H1 (cell line): ENCODE results near the gene E2F1. TPM values are rescaled to one million over a fixed set of nuclear protein-coding genes. Genes with fewer than 3 reads are reported as not detected.

ENCODE experiments used
- ATF2 ChIP-seq: IDR thresholded peaks from 2 replicates; pipeline ENCODE4 v1.6.1; 2012; ENCODE audit warnings: low read length, inconsistent platforms
- EGR1 ChIP-seq: IDR thresholded peaks from 2 replicates; pipeline ENCODE4 v1.6.1; 2011; ENCODE audit warnings: low read depth, low read length, borderline replicate concordance
- polyA plus RNA-seq, 7 experiments: library from polyadenylated mRNA; depleted of rRNA in 3 of 7; stranded (reverse) in 5 of 7; unstranded in 2 of 7; fragments of >200 nt in 5 of 7; fragments of 200-250 nt in 2 of 7; gene quantifications; 1 replicate in 5 of 7; 2 replicates in 1 of 7; 4 replicates in 1 of 7; pipeline versions ENCODE4 v1.2.1 to v1.2.3, GENCODE V29; 2011 to 2013; ENCODE audit warnings: missing spikeins in 2 of 7, mixed read lengths in 2 of 7
- total RNA-seq: library from RNA; stranded (reverse); fragmentation: NEBNext Ultra II Directional; extraction: Animal tissue kit (Norgen Biotek cat#: 25700); gene quantifications from 2 replicates; pipeline ENCODE4 v1.2.1, GENCODE V29; 2021

The E2F1 gene
- total and polyA plus RNA-seq, 2 of the 8 experiments (the other 6 are each of a cell fraction or from before 2014, with no cell fraction given): 33.4 to 35.8 TPM

- 0 out of 2 replicates have a peak, but pooled peaks have one; percentile 13 for TF ChIP-seq EGR1
- no peak for TF ChIP-seq ATF2
These were observed 46.2 kb upstream of the E2F1 start (continued) for GRCh38 chr20:33732166-33732970.
